Stomach (tissue), 4 donors: ENCODE data around the gene ARL4D.

ENCODE experiments used
- CTCF ChIP-seq, 7 experiments: fragments of 450-650 bp in 4 of 7; fragments of 200-600 bp in 3 of 7; sonication (generic) in 3 of 7; IDR thresholded peaks; one replicate each; pipeline ENCODE4 v1.5.1; 2016 to 2019; ENCODE audit warnings: antibody characterized with exemption in 7 of 7, control low read depth in 2 of 7, mild to moderate bottlenecking in 1 of 7
- EP300 ChIP-seq: sonication (generic); formaldehyde crosslinking; IDR thresholded peaks from one replicate; pipeline ENCODE4 v1.6.1; 2017; ENCODE audit warnings: antibody characterized with exemption
- POLR2A ChIP-seq, 4 donors: fragments of 450-650 bp; IDR thresholded peaks; one replicate each; pipeline ENCODE4 v1.6.1; 2016; ENCODE audit warnings: antibody characterized with exemption in 4 of 4, control low read depth in 2 of 4, mild to moderate bottlenecking in 1 of 4, moderate library complexity in 1 of 4
- POLR2AphosphoS5 ChIP-seq, 3 donors: sonication (generic); formaldehyde crosslinking; IDR thresholded peaks; one replicate each; pipeline ENCODE4 v1.6.1; 2016; ENCODE audit warnings: antibody characterized with exemption in 3 of 3

GRCh38 chr17:43388359-43389045 lies 10.3 kb upstream of the ARL4D start:
- TF ChIP-seq POLR2A (IDR thresholded peaks at IDR 0.05) (peak in 2 of 4 donors; percentile 68 to 97), POLR2AphosphoS5 (IDR thresholded peaks at IDR 0.05) (peak; percentile 96 to 98 (median 97)), CTCF (IDR thresholded peaks at IDR 0.05) (peak in 1 of 7 experiments; percentile 9), EP300 (no peak)
